OCI-LY1 (cell line): ENCODE measurements around the gene C2CD3.

Source experiments
- EZH2 ChIP-seq: fragments of 200-600 bp; sonication (generic), shearing (Covaris generic); IDR thresholded peaks from 2 replicates; pipeline ENCODE4 v1.8.0; 2017; ENCODE audit warnings: borderline replicate concordance, mixed run types, mild to moderate bottlenecking, antibody characterized with exemption, low read length, moderate library complexity, mixed read lengths
- TF ChIP-seq, protein P1 (sequence below): fragments of 200-600 bp; sonication (generic), shearing (Covaris generic); IDR thresholded peaks from 2 replicates; pipeline ENCODE4 v1.5.1; 2017; ENCODE audit warnings: mild to moderate bottlenecking, antibody characterized with exemption, low read length, moderate library complexity, mixed read lengths

DNA sequence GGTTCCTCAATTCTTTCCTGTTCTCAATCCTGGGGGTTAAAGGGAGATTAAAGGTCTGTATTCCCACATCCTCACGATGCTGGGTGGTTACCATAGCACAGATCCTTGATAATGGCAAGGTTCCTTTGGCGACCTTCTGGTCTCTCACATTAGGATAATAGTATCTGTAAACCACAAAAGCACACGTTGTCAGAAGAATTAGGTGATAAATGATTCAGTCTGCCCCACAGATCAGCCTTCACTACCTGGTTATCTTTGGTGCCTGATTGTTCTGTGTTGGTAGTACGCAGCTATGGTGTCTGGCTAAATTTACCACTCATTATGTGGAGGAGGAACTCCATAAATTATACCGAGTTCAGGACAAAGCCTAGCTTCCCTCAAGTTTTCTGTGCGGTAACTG is 78.4 kb downstream of the C2CD3 start:
- TF ChIP-seq, protein P1, sequence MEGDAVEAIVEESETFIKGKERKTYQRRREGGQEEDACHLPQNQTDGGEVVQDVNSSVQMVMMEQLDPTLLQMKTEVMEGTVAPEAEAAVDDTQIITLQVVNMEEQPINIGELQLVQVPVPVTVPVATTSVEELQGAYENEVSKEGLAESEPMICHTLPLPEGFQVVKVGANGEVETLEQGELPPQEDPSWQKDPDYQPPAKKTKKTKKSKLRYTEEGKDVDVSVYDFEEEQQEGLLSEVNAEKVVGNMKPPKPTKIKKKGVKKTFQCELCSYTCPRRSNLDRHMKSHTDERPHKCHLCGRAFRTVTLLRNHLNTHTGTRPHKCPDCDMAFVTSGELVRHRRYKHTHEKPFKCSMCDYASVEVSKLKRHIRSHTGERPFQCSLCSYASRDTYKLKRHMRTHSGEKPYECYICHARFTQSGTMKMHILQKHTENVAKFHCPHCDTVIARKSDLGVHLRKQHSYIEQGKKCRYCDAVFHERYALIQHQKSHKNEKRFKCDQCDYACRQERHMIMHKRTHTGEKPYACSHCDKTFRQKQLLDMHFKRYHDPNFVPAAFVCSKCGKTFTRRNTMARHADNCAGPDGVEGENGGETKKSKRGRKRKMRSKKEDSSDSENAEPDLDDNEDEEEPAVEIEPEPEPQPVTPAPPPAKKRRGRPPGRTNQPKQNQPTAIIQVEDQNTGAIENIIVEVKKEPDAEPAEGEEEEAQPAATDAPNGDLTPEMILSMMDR, result no peak
- no peak for TF ChIP-seq EZH2
